GM19452 (cell line): Measurements from ENCODE around the gene ZNF414.

Source experiments
- ATAC-seq: cut with Tn5 transposase; IDR thresholded peaks from one replicate; pipeline ENCODE4 v1.9.1; 2021; ENCODE audit not compliant: unreplicated experiment

The ZNF414 gene

GRCh38 chr19:8468761-8469373 is 45.1 kb downstream of the ZNF414 start:
- no peak for ATAC-seq

DNA sequence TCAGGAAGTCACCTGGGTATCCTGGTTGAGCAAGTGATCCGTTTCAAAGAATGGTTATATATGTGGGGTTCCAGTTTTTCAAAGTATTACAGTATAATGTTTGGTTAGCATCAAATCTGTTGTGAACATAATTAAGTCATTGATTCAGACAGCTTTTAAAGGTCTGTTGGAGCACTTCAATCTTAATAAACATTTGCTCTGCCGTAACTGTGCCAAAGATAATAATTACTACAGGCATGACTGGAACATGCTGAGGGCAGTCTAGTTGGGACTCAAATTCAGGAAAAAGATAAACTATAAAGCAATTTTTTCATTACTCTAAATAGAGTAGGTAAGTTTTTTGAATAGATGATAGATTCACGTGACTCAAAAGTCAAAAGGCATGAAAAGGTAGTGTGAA is 45.8 kb downstream of the ZNF414 start:
- no peak for ATAC-seq

DNA sequence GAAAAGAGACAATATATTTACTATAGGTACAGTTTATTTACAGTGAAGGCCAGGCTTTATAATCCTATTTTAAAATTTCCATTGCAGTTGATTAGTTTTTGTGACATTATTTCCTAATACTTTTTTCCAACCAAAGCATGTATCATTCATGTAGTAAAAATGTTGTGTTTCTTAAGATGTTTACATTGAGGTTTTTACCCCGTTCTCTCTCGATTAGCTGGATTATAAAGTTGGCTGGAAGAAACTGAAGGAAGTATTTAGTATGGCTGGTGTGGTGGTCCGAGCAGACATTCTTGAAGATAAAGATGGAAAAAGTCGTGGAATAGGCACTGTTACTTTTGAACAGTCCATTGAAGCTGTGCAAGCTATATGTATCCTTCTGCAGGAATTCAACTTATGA is 47.9 kb downstream of the ZNF414 start:
- no peak for ATAC-seq

DNA sequence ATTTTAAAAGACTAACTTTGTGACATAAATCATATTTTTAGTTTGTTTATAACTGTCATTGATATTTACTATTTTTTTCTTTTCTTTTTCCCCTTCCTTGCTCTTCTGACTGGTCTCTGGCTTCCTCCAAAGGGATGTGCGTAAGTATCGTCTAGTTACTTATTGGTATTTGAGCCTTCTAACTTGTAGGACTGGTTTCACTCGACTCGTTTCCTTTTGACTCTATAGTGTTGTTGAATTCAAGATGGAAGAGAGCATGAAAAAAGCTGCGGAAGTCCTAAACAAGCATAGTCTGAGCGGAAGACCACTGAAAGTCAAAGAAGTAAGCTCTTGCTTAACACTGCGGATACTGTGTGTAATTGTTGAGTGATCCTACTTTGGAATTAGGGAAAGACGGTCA is 50.6 kb downstream of the ZNF414 start:
- ATAC-seq = no peak

- ATAC-seq = no peak
These were observed 51.4 kb downstream of the ZNF414 start for GRCh38 chr19:8462571-8462970.

- no peak for ATAC-seq
These were observed 52.1 kb downstream of the ZNF414 start for GRCh38 chr19:8461891-8462290.

- no peak for ATAC-seq
These were observed 52.6 kb downstream of the ZNF414 start for GRCh38 chr19:8461376-8461775.

GRCh38 chr19:8460516-8461298 is 53.3 kb downstream of the ZNF414 start:
- ATAC-seq = no peak
